GM19035 (cell line): ENCODE measurements around the gene LSM12.
"Not testable (repeated sequence)": the region's sequence is repeated elsewhere in the genome, so short reads cannot be mapped to it uniquely, and the experiment has no call there.

Source experiments
- ATAC-seq: cut with Tn5 transposase; IDR thresholded peaks from one replicate; pipeline ENCODE4 v1.9.1; 2021; ENCODE audit not compliant: unreplicated experiment

LSM12 gene

GRCh38 chr17:44008205-44008909, 58.1 kb downstream of the LSM12 start:
- no peak for ATAC-seq

DNA sequence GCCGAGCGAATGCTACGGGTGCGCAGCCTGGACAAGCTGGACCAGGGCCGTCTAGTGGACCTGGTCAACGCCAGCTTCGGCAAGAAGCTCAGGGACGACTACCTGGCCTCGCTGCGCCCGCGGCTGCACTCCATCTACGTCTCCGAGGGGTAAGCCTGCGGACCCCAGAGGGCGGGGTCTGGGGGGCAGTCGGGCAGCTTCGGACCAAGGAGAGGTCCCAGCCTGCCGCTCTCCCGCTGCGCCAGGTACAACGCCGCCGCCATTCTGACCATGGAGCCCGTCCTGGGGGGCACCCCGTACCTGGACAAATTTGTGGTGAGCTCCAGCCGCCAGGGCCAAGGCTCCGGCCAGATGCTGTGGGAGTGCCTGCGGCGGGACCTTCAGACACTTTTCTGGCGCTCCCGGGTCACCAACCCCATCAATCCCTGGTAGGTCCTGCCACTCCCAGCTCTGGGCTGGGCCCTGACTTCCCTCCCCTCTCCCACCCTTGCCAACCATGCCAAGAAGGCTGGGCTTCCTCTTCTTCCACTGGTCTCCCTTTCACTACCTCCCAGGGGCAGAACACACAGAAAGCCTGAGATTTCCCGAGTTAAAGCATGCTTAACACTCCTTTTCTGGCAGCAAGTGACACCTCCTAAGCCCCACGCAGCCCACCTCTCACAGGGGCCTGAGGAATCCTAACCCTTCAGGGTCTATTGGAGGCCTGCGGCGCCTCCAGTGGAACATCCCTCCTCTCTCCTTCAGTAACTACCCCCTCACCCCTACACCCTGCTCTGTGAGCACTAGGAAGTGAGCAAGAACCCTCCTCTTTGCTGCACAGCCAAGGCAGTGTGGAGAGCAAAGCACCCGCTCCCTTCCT, 58.9 kb downstream of the LSM12 start:
- peak; percentile 6 for ATAC-seq

GRCh38 chr17:44006598-44007345, 59.7 kb downstream of the LSM12 start:
- peak; percentile 73 for ATAC-seq

- ATAC-seq: peak; percentile 15
Observed at GRCh38 chr17:44006272-44006597, 60.2 kb downstream of the LSM12 start.

DNA sequence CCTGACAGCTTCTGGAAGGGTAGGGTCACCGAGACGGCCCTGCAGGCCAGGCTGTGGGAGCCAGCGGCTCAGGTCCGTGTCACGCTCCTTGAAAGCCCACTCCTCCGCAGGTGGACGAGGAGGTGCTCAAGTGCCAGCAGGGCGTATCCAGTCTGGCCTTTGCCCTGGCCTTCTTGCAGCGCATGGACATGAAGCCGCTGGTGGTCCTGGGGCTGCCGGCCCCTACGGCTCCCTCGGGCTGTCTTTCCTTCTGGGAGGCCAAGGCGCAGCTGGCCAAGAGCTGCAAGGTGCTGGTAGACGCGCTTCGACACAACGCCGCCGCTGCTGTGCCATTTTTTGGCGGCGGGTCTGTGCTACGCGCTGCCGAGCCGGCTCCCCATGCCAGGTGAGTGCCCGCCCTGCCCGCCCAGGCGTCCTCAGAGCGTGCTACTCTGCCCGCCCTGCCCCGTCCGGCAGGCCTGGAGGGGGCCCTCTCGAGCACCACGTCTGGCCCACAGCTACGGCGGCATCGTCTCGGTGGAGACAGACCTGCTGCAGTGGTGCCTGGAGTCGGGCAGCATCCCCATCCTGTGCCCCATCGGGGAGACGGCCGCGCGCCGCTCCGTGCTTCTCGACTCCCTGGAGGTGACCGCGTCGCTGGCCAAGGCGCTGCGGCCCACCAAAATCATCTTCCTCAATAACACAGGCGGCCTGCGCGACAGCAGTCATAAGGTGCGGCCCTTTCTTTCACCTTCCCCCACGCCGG, 60.8 kb downstream of the LSM12 start:
- no peak for ATAC-seq

- ATAC-seq: no peak
Observed at GRCh38 chr17:44004761-44005526, 61.5 kb downstream of the LSM12 start.

- no peak for ATAC-seq
Observed at GRCh38 chr17:44004077-44004760, 62.3 kb downstream of the LSM12 start, which contains the start of gene NAGS. Gene NAGS, plus strand, starts transcription at chr17:44004622. Its CDS starts 42 bp downstream, at chr17:44004664.

GRCh38 chr17:44002141-44002848, 64.2 kb downstream of the LSM12 start:
- no peak for ATAC-seq

GRCh38 chr17:44001461-44001920, 65.0 kb downstream of the LSM12 start:
- no peak for ATAC-seq

- ATAC-seq: no peak
Observed at GRCh38 chr17:44000871-44001460, 65.5 kb downstream of the LSM12 start.

- no peak for ATAC-seq
Observed at GRCh38 chr17:44000141-44000860, 66.2 kb downstream of the LSM12 start.

GRCh38 chr17:43999024-43999423, 67.4 kb downstream of the LSM12 start:
- ATAC-seq: no peak

DNA sequence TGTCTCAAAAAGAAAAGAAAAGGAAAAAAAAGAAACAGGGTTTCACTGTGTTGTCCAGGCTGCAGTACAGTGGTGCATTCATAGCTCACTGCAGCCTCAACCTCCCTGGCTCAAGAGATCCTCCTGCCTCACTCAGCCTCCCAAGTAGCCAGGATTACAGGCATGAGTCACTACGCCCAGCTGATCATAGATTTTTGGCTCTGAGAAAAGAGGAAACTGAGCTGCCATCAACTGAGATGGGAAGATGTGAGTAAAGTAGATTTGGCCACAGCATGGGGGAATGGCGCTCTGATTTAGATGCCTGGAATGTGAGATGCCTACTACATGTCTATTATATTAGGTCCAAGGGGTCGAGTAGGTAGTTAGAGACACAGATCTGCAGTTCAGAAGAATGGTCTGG, 67.9 kb downstream of the LSM12 start:
- ATAC-seq: no peak

DNA sequence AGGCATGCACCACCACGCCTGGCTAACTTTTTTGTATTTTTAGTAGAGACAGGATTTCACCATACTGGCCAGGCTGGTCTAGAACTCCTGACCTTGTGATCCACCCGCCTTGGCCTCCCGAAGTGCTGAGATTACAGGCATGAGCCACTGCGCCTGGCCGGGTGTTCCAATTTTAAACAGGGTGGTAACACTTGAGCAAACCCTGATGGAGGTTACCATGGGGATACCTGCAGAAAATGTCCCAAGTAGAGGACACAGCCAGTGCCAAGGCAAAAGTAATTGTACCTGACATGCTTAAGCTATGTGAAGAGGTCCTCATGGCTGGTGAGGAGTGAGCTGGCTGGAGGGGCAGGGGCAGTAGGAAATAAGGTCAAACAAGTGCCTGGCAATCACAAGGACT, 69.3 kb downstream of the LSM12 start:
- ATAC-seq: not testable (repeated sequence)

DNA sequence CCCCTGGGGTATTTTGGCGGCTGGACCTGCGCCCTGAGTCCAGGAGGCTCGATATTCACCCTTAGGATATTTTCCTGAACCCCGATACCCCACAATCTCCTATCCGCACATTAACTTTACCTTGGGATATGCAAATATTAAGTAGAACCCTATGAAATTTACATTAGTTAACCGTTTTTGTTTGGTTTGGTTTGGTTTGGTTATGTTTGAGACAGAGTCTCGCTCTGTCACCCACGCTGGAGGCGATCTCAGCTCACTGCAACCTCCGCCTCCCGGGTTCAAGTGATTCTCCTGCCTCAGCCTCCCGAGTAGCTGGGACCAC, 71.4 kb downstream of the LSM12 start:
- ATAC-seq: no peak

GRCh38 chr17:43994272-43995149, 72.0 kb downstream of the LSM12 start:
- ATAC-seq: no peak

GRCh38 chr17:43992641-43993040, 73.8 kb downstream of the LSM12 start:
- no peak for ATAC-seq
